ENCODE results near the gene ASB3.

ASB3 gene

DNA sequence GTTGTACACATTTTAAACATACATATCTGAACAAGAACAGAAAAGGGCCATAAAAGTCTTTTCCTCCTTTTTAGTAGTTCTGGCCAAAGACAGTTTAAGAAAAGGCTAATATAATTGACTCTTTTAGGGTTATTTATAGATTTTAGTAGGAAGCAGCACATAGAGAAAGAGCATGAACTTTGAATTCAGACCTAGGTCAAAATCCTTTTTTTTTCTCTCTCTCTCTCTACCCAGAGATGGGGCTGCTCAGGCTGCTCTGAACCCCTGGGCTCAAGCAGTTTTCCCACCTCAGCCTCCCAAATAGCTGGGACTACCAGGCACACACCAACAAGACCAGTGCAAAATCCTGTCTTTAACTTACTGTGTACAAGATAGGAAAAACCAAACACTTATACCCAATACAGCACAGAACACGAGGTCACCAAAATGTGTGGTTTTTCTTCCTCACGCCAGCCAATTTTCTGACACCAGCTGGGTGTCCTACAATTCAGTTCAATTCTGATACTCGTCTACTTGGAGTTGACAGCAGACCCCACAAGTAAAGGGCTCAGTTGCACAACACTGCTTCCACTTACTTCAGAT lies 32.2 kb upstream of the ASB3 start:
- no peak overlapping the region for H2AK5ac ChIP-seq (ENCODE audit: low read depth, low read length)
- H4K8ac ChIP-seq (ENCODE audit: low read depth, low read length): no peak overlapping the region
- H3K4ac ChIP-seq (ENCODE audit: low read length): no peak overlapping the region
- no CpG with 5 or more reads among the region's 3 CpGs for WGBS, 2 donors (ENCODE audit: extremely low coverage in 2 of 2, insufficient read length in 2 of 2, insufficient replicate concordance in 1 of 2)
- no peaks in the 10 kb centered on the region for H3K9me3 ChIP-seq (replicated peaks in 1 of 2; ENCODE audit: control insufficient read depth in 2 of 2, insufficient read depth in 1 of 2, low read depth in 1 of 2, low read length in 2 of 2)
- H4K91ac ChIP-seq (ENCODE audit: low read depth, low read length, poor library complexity): no peak overlapping the region
- no peaks in the 10 kb centered on the region for H3K79me1 ChIP-seq (ENCODE audit: low read depth, low read length)
- H3K23ac ChIP-seq (ENCODE audit: low read depth, low read length, poor library complexity): no peak overlapping the region
- H3K4me1 ChIP-seq (ENCODE audit: control insufficient read depth in 2 of 2, insufficient read depth in 1 of 2, low read depth in 1 of 2, low read length in 2 of 2): no peaks in the 10 kb centered on the region
- H2AFZ ChIP-seq (ENCODE audit: low read length): no peak overlapping the region
- no peak overlapping the region for H3K4me2 ChIP-seq (ENCODE audit: insufficient read depth, low read length, poor library complexity, severe bottlenecking)
- no peak overlapping the region for H3K9ac ChIP-seq (ENCODE audit: low read depth, low read length, poor library complexity)
- no peak overlapping the region for H3K14ac ChIP-seq (ENCODE audit: low read length)
- no peak overlapping the region for H3K4me3 ChIP-seq (ENCODE audit: low read length in 2 of 2)
- H3K18ac ChIP-seq (ENCODE audit: low read length): no peak overlapping the region
- peaks cover 2 to 56% of the 10 kb centered on the region in 2 donors for H3K36me3 ChIP-seq (replicated peaks in 1 of 2; ENCODE audit: control insufficient read depth in 2 of 2, insufficient read depth in 2 of 2, low read length in 2 of 2)
- H3K27ac ChIP-seq (replicated peaks; ENCODE audit: low read length): no peak overlapping the region
- no peak overlapping the region for H2BK12ac ChIP-seq (ENCODE audit: low read length)
- H2BK5ac ChIP-seq (ENCODE audit: low read length): no peak overlapping the region
- DNase-seq (ENCODE audit: low spot score): no peak
- no peak overlapping the region for H2BK120ac ChIP-seq (ENCODE audit: low read depth, low read length)
- H3K27me3 ChIP-seq (ENCODE audit: control insufficient read depth in 3 of 3, insufficient read depth in 3 of 3, low read depth in 1 of 3, low read length in 3 of 3): no peaks in the 10 kb centered on the region
- H2BK15ac ChIP-seq (ENCODE audit: low read length): no peak overlapping the region

DNA sequence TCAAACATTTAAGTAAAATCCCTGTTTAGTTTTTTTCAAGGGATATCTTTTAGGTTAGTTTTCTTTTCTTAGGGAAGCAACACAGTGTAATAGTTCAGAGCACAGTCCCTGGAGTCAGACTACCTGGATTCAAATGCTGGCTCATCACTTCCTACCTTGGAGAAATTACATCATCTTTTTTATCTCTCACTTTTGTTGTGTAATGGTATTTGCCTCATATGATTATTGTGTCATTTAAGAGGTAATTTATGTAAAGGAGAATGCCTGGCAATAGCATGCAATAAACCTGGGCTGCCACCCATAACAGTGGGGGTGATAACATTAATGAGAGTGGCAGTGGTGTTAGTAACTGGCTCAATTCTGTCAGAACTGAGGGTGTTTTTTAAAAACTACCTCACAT lies 26.4 kb upstream of the ASB3 start:
- Histone ChIP-seq H3K27me3 (ENCODE audit: control insufficient read depth in 3 of 3, insufficient read depth in 3 of 3, low read depth in 1 of 3, low read length in 3 of 3) (no peaks in the 10 kb centered on the region), H3K4me3 (ENCODE audit: low read length in 2 of 2) (no peak overlapping the region), H3K79me1 (ENCODE audit: low read depth, low read length) (no peaks in the 10 kb centered on the region), H3K9me3 (replicated peaks in 1 of 2; ENCODE audit: control insufficient read depth in 2 of 2, insufficient read depth in 1 of 2, low read depth in 1 of 2, low read length in 2 of 2) (no peaks in the 10 kb centered on the region), H3K4ac (ENCODE audit: low read length) (no peak overlapping the region), H2BK15ac (ENCODE audit: low read length) (no peak overlapping the region), H4K8ac (ENCODE audit: low read depth, low read length) (no peak overlapping the region), H3K23ac (ENCODE audit: low read depth, low read length, poor library complexity) (no peak overlapping the region), H3K27ac (replicated peaks; ENCODE audit: low read length) (no peak overlapping the region), H3K18ac (ENCODE audit: low read length) (no peak overlapping the region), H2AFZ (ENCODE audit: low read length) (no peak overlapping the region), H4K91ac (ENCODE audit: low read depth, low read length, poor library complexity) (no peak overlapping the region), H2BK12ac (ENCODE audit: low read length) (no peak overlapping the region), H3K14ac (ENCODE audit: low read length) (no peak overlapping the region), H2AK5ac (ENCODE audit: low read depth, low read length) (no peak overlapping the region), H3K4me2 (ENCODE audit: insufficient read depth, low read length, poor library complexity, severe bottlenecking) (no peak overlapping the region), H3K4me1 (ENCODE audit: control insufficient read depth in 2 of 2, insufficient read depth in 1 of 2, low read depth in 1 of 2, low read length in 2 of 2) (no peaks in the 10 kb centered on the region), H3K36me3 (replicated peaks in 1 of 2; ENCODE audit: control insufficient read depth in 2 of 2, insufficient read depth in 2 of 2, low read length in 2 of 2) (peaks cover 2 to 96% of the 10 kb centered on the region in 2 donors), H3K9ac (ENCODE audit: low read depth, low read length, poor library complexity) (no peak overlapping the region), H2BK5ac (ENCODE audit: low read length) (no peak overlapping the region), H2BK120ac (ENCODE audit: low read depth, low read length) (no peak overlapping the region)
- no peak for DNase-seq (ENCODE audit: low spot score)

DNA sequence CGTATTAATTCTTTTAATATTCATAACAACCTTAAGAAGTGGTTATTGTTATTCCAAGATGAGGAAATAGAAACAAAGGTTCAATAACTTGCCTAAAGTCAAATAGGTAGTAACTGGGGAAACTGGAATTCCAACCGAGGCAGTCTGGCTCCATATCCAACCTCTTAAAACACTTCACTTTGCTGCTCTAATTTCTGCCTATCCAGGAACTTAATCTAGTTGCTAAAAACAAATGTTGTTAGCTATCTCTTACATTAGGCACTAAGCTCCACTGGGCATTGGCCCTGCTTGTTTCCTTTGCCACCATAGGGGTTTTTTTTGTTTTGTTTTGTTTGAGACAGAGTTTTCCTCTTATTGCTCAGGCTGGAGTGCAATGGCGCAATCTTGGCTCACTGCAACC lies 24.8 kb upstream of the ASB3 start:
- H3K27me3 ChIP-seq (ENCODE audit: control insufficient read depth in 3 of 3, insufficient read depth in 3 of 3, low read depth in 1 of 3, low read length in 3 of 3): no peaks in the 10 kb centered on the region
- H3K9me3 ChIP-seq (replicated peaks in 1 of 2; ENCODE audit: control insufficient read depth in 2 of 2, insufficient read depth in 1 of 2, low read depth in 1 of 2, low read length in 2 of 2): no peaks in the 10 kb centered on the region
- no peak overlapping the region for H3K4me2 ChIP-seq (ENCODE audit: insufficient read depth, low read length, poor library complexity, severe bottlenecking)

DNA sequence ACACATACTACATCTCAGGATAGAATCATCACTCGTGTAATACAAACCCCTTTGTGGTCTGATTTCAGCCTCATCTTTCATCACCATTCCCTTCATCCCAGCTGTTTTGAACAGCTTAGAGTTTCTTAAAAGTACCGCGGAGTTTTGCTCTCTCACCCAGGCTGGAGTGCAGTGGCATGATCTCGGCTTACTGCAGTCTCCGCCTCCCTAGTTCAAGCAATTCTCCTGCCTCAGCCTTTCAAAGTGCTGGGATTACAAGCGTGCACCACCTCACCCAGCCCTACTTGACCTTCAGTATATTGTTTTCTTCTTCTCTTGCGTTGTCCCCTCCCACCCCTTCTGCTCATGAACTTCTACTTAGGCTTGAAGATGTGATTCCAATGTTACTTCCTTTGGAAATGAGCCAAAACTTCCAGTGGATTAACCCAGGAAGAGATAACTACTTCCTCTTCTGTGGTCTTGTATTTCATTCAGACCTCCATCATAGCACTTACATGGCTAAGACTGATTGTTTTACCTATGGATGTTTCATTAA lies 15.9 kb upstream of the ASB3 start:
- no peak overlapping the region for H3K4ac ChIP-seq (ENCODE audit: low read length)
- no peak overlapping the region for H3K14ac ChIP-seq (ENCODE audit: low read length)
- no peak overlapping the region for H3K18ac ChIP-seq (ENCODE audit: low read length)
- H2BK12ac ChIP-seq (ENCODE audit: low read length): no peak overlapping the region
- no peak overlapping the region for H2AFZ ChIP-seq (ENCODE audit: low read length)
- no peak overlapping the region for H3K9ac ChIP-seq (ENCODE audit: low read depth, low read length, poor library complexity)
- no peaks in the 10 kb centered on the region for H3K79me1 ChIP-seq (ENCODE audit: low read depth, low read length)
- H3K4me1 ChIP-seq (ENCODE audit: control insufficient read depth in 2 of 2, insufficient read depth in 1 of 2, low read depth in 1 of 2, low read length in 2 of 2): no peaks in the 10 kb centered on the region
- H3K27ac ChIP-seq (replicated peaks; ENCODE audit: low read length): no peak overlapping the region
- no peak overlapping the region for H4K91ac ChIP-seq (ENCODE audit: low read depth, low read length, poor library complexity)
- DNase-seq (ENCODE audit: low spot score): no peak
- no peak overlapping the region for H3K4me2 ChIP-seq (ENCODE audit: insufficient read depth, low read length, poor library complexity, severe bottlenecking)
- WGBS, 2 donors (ENCODE audit: extremely low coverage in 2 of 2, insufficient read length in 2 of 2, insufficient replicate concordance in 1 of 2): no CpG with 5 or more reads among the region's 7 CpGs
- H2BK5ac ChIP-seq (ENCODE audit: low read length): no peak overlapping the region
- no peak overlapping the region for H3K4me3 ChIP-seq (ENCODE audit: low read length in 2 of 2)
- no peaks in the 10 kb centered on the region for H3K27me3 ChIP-seq (ENCODE audit: control insufficient read depth in 3 of 3, insufficient read depth in 3 of 3, low read depth in 1 of 3, low read length in 3 of 3)
- H2BK15ac ChIP-seq (ENCODE audit: low read length): no peak overlapping the region
- H3K9me3 ChIP-seq (replicated peaks in 1 of 2; ENCODE audit: control insufficient read depth in 2 of 2, insufficient read depth in 1 of 2, low read depth in 1 of 2, low read length in 2 of 2): no peaks in the 10 kb centered on the region
- no peak overlapping the region for H2AK5ac ChIP-seq (ENCODE audit: low read depth, low read length)
- H4K8ac ChIP-seq (ENCODE audit: low read depth, low read length): no peak overlapping the region
- H2BK120ac ChIP-seq (ENCODE audit: low read depth, low read length): no peak overlapping the region
- peaks cover 5 to 96% of the 10 kb centered on the region in 2 donors for H3K36me3 ChIP-seq (replicated peaks in 1 of 2; ENCODE audit: control insufficient read depth in 2 of 2, insufficient read depth in 2 of 2, low read length in 2 of 2)
- H3K23ac ChIP-seq (ENCODE audit: low read depth, low read length, poor library complexity): no peak overlapping the region

More for the DNA sequence above, 24.8 kb upstream of the ASB3 start:
- Histone ChIP-seq H4K8ac (ENCODE audit: low read depth, low read length) (no peak overlapping the region), H4K91ac (ENCODE audit: low read depth, low read length, poor library complexity) (no peak overlapping the region), H2BK12ac (ENCODE audit: low read length) (no peak overlapping the region), H3K4me1 (ENCODE audit: control insufficient read depth in 2 of 2, insufficient read depth in 1 of 2, low read depth in 1 of 2, low read length in 2 of 2) (no peaks in the 10 kb centered on the region), H2AFZ (ENCODE audit: low read length) (no peak overlapping the region), H2BK120ac (ENCODE audit: low read depth, low read length) (no peak overlapping the region), H3K9ac (ENCODE audit: low read depth, low read length, poor library complexity) (no peak overlapping the region), H3K4me3 (ENCODE audit: low read length in 2 of 2) (no peak overlapping the region), H3K27ac (replicated peaks; ENCODE audit: low read length) (no peak overlapping the region), H3K14ac (ENCODE audit: low read length) (no peak overlapping the region), H2BK15ac (ENCODE audit: low read length) (no peak overlapping the region), H3K18ac (ENCODE audit: low read length) (no peak overlapping the region), H3K36me3 (replicated peaks in 1 of 2; ENCODE audit: control insufficient read depth in 2 of 2, insufficient read depth in 2 of 2, low read length in 2 of 2) (peaks cover 2 to 96% of the 10 kb centered on the region in 2 donors), H3K79me1 (ENCODE audit: low read depth, low read length) (no peaks in the 10 kb centered on the region), H2BK5ac (ENCODE audit: low read length) (no peak overlapping the region), H2AK5ac (ENCODE audit: low read depth, low read length) (no peak overlapping the region), H3K4ac (ENCODE audit: low read length) (no peak overlapping the region), H3K23ac (ENCODE audit: low read depth, low read length, poor library complexity) (no peak overlapping the region)
- DNase-seq (ENCODE audit: low spot score): no peak
- no CpG with 5 or more reads among the region's 3 CpGs for WGBS, 2 donors (ENCODE audit: extremely low coverage in 2 of 2, insufficient read length in 2 of 2, insufficient replicate concordance in 1 of 2)

Data from neuronal stem cell (in vitro differentiated cells).